GM23338 (cell line): ENCODE measurements around the gene VPS37C. TPM values are rescaled to one million over a fixed set of nuclear protein-coding genes. Genes with fewer than 3 reads are reported as not detected.

Experiments used
- ATAC-seq: fragments of 200-7000 bp; cut with Tn5 transposase; 3 replicates; pipeline ENCODE4 v1.9.1; 2020
- DNase-seq: peaks from one replicate; pipeline ENCODE4 v3.0.0-alpha.2; 2015; ENCODE audit warnings: low spot score
- H2AFZ ChIP-seq: fragments of 200-600 bp; sonication (generic); 2 replicates; pipeline ENCODE4 v1.8.0; 2016; ENCODE audit warnings: antibody characterized with exemption, mild to moderate bottlenecking, moderate library complexity
- H3F3A ChIP-seq: fragments of 200-600 bp; sonication (generic); replicated peaks from 2 replicates; pipeline ENCODE4 v1.8.0; 2017; ENCODE audit warnings: antibody characterized with exemption, mixed run types, low read depth
- H3K27ac ChIP-seq: fragments of 200-600 bp; sonication (generic); 2 replicates; pipeline ENCODE4 v1.6.1; 2016; ENCODE audit warnings: low read depth
- H3K27me3 ChIP-seq: fragments of 200-600 bp; sonication (generic); 2 replicates; pipeline ENCODE4 v1.8.0; 2016; ENCODE audit warnings: mild to moderate bottlenecking, mixed run types, moderate library complexity; ENCODE audit not compliant: insufficient read depth
- H3K36me3 ChIP-seq: fragments of 200-600 bp; sonication (generic); 2 replicates; pipeline ENCODE4 v1.8.0; 2016; ENCODE audit warnings: mild to moderate bottlenecking; ENCODE audit not compliant: insufficient read depth
- H3K4me1 ChIP-seq: fragments of 200-600 bp; sonication (generic); 2 replicates; pipeline ENCODE4 v1.8.0; 2016; ENCODE audit warnings: mild to moderate bottlenecking, moderate library complexity; ENCODE audit not compliant: insufficient read depth
- H3K4me2 ChIP-seq: fragments of 200-600 bp; sonication (generic); 2 replicates; pipeline ENCODE4 v1.7.1; 2017; ENCODE audit warnings: mixed run types
- H3K4me3 ChIP-seq: fragments of 200-600 bp; sonication (generic); 2 replicates; pipeline ENCODE4 v1.6.1; 2016; ENCODE audit warnings: mixed run types
- H3K79me2 ChIP-seq: fragments of 200-600 bp; sonication (generic); replicated peaks from 2 replicates; pipeline ENCODE4 v1.8.0; 2017; ENCODE audit warnings: mild to moderate bottlenecking; ENCODE audit not compliant: insufficient read depth
- H3K9me2 ChIP-seq: fragments of 200-600 bp; sonication (generic); 2 replicates; pipeline ENCODE4 v1.8.0; 2017; ENCODE audit not compliant: insufficient read depth
- H4K20me1 ChIP-seq: fragments of 200-600 bp; sonication (generic); replicated peaks from 2 replicates; pipeline ENCODE4 v1.8.0; 2017; ENCODE audit warnings: mild to moderate bottlenecking; ENCODE audit not compliant: insufficient read depth
- H3K27ac Mint-ChIP-seq: 2 replicates; pipeline ENCODE4 v1.8.0; 2020; ENCODE audit warnings: inconsistent platforms, mild to moderate bottlenecking, moderate library complexity, mixed read lengths
- H3K27me3 Mint-ChIP-seq: 3 replicates; pipeline ENCODE4 v1.8.0; 2022; ENCODE audit warnings: low read depth, mild to moderate bottlenecking, moderate library complexity, mixed read lengths, inconsistent platforms; ENCODE audit not compliant: insufficient read depth, poor library complexity
- H3K36me3 Mint-ChIP-seq: 3 replicates; pipeline ENCODE4 v1.8.0; 2021; ENCODE audit warnings: low read depth, mild to moderate bottlenecking, inconsistent platforms, moderate library complexity, mixed read lengths
- H3K4me1 Mint-ChIP-seq: 3 replicates; pipeline ENCODE4 v1.8.0; 2020; ENCODE audit warnings: mild to moderate bottlenecking, inconsistent platforms, mixed read lengths
- H3K4me3 Mint-ChIP-seq: 3 replicates; pipeline ENCODE4 v1.8.0; 2021; ENCODE audit warnings: moderate library complexity, mild to moderate bottlenecking, inconsistent platforms, mixed read lengths
- H3K9me3 Mint-ChIP-seq: 3 replicates; pipeline ENCODE4 v1.8.0; 2020; ENCODE audit warnings: moderate library complexity, mild to moderate bottlenecking, inconsistent platforms, mixed read lengths
- CREB1 ChIP-seq: fragments of 250-450 bp; sonication (Bioruptor Pico); IDR thresholded peaks from 2 replicates; pipeline ENCODE4 v1.5.0; 2020; ENCODE audit warnings: low read depth, mild to moderate bottlenecking, moderate library complexity
- CTCF ChIP-seq, 2 experiments: fragments of 200-600 bp in 1 of 2; sonication (generic) in 1 of 2; conservative IDR thresholded peaks; 2 replicates each; pipeline versions ENCODE4 v1.5.1 to v1.6.1; 2016 to 2017; ENCODE audit warnings: antibody characterized with exemption in 2 of 2, low read depth in 2 of 2, mild to moderate bottlenecking in 2 of 2, moderate library complexity in 1 of 2
- EZH2 ChIP-seq: fragments of 200-600 bp; sonication (generic); IDR thresholded peaks from one replicate; pipeline ENCODE4 v1.8.0; 2017; ENCODE audit warnings: antibody characterized with exemption, mild to moderate bottlenecking, low read depth; ENCODE audit not compliant: unreplicated experiment
- EZH2phosphoT487 ChIP-seq: fragments of 200-600 bp; sonication (generic); IDR thresholded peaks from one replicate; pipeline ENCODE4 v1.8.1; 2018; ENCODE audit warnings: antibody characterized with exemption; ENCODE audit not compliant: unreplicated experiment
- JUNB ChIP-seq: IDR thresholded peaks from one replicate; pipeline ENCODE4 v1.6.1; 2016; ENCODE audit warnings: antibody characterized with exemption; ENCODE audit not compliant: unreplicated experiment
- POLR2AphosphoS5 ChIP-seq: IDR thresholded peaks from 2 replicates; pipeline ENCODE4 v1.6.1; 2016; ENCODE audit warnings: antibody characterized with exemption, low read depth
- STAT1 ChIP-seq: IDR thresholded peaks from one replicate; pipeline ENCODE4 v1.6.1; 2016; ENCODE audit warnings: antibody characterized with exemption; ENCODE audit not compliant: unreplicated experiment
- ZNF114 ChIP-seq: fragments of 250-450 bp; sonication (Bioruptor Pico); IDR thresholded peaks from 2 replicates; pipeline ENCODE4 v1.5.0; 2020; ENCODE audit warnings: mild to moderate bottlenecking, moderate library complexity
- ZNF331 ChIP-seq: fragments of 250-450 bp; sonication (Bioruptor Pico); IDR thresholded peaks from 2 replicates; pipeline ENCODE4 v1.5.0; 2020; ENCODE audit warnings: low read depth, mild to moderate bottlenecking, moderate library complexity
- ZNF462 ChIP-seq: fragments of 250-450 bp; sonication (Bioruptor Pico); IDR thresholded peaks from 2 replicates; pipeline ENCODE4 v1.5.0; 2020; ENCODE audit warnings: mild to moderate bottlenecking, moderate library complexity
- polyA plus RNA-seq: library from polyadenylated mRNA; unstranded; fragments of >200 nt; fragmentation: Nextera tagmentation; extraction: Ambion mirVana; gene quantifications from 2 replicates; pipeline ENCODE4 v1.2.1, GENCODE V29; 2016
- total RNA-seq: library from RNA; depleted of rRNA; stranded (reverse); fragments of >200 nt; shearing (Covaris generic); gene quantifications from 2 replicates; pipeline ENCODE4 v1.2.3, GENCODE V29; 2014
- TF ChIP-seq, protein P1 (sequence below): IDR thresholded peaks from 2 replicates; pipeline ENCODE4 v1.6.1; 2016; ENCODE audit warnings: antibody characterized with exemption
- TF ChIP-seq, protein P2 (sequence below): IDR thresholded peaks from one replicate; pipeline ENCODE4 v1.6.1; 2018; ENCODE audit warnings: antibody characterized with exemption; ENCODE audit not compliant: unreplicated experiment

VPS37C gene
- total and polyA plus RNA-seq, 2 experiments from 2014 or later: 8.8 to 19.4 TPM

DNA sequence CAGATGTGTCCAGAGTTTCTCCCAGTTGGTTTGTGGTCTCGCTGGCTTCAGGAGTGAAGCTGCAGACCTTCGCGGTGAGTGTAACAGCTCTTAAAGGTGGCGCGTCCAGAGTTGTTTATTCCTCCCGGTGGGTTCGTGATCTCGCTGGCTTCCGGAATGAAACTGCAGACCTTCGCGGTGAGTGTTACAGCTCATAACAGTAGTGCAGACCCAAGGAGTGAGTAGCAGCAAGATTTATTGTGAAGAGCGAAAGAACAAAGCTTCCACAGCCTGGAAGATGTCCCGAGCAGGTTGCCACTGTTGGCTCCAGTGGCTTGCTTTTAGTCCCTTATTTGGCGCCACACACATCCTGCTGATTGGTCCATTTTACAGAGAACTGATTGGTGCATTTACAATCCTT is 40.2 kb upstream of the VPS37C start:
- H3K36me3 Mint-ChIP-seq: no peaks in the 10 kb centered on the region
- H3K27me3 Mint-ChIP-seq: peaks cover 2% of the 10 kb centered on the region
- Histone ChIP-seq H3K4me3 (no peak overlapping the region), H3K27ac (no peak overlapping the region), H3K36me3 (no peaks in the 10 kb centered on the region), H4K20me1 (no peaks in the 10 kb centered on the region), H2AFZ (no peak overlapping the region), H3K79me2 (no peaks in the 10 kb centered on the region), H3F3A (no peaks in the 10 kb centered on the region), H3K27me3 (no peaks in the 10 kb centered on the region), H3K9me2 (no peaks in the 10 kb centered on the region), H3K4me1 (no peaks in the 10 kb centered on the region), H3K4me2 (no peak overlapping the region)
- DNase-seq (no peak), ATAC-seq (no peak)
- H3K27ac Mint-ChIP-seq: no peak overlapping the region
- H3K4me3 Mint-ChIP-seq: no peak overlapping the region
- H3K4me1 Mint-ChIP-seq: peaks cover 8% of the 10 kb centered on the region
- TF ChIP-seq POLR2AphosphoS5 (no peak), CREB1 (no peak), ZNF114 (CRISPR knock-in tag) (no peak), ZNF462 (CRISPR knock-in tag) (no peak), EZH2 (no peak), STAT1 (no peak), EZH2phosphoT487 (no peak), CTCF (conservative IDR thresholded peaks at IDR 0.05; ENCODE audit: low read depth in 2 of 2) (no peak), JUNB (no peak), ZNF331 (CRISPR knock-in tag) (no peak)
- TF ChIP-seq, protein P1, sequence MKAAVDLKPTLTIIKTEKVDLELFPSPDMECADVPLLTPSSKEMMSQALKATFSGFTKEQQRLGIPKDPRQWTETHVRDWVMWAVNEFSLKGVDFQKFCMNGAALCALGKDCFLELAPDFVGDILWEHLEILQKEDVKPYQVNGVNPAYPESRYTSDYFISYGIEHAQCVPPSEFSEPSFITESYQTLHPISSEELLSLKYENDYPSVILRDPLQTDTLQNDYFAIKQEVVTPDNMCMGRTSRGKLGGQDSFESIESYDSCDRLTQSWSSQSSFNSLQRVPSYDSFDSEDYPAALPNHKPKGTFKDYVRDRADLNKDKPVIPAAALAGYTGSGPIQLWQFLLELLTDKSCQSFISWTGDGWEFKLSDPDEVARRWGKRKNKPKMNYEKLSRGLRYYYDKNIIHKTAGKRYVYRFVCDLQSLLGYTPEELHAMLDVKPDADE: no peak
- TF ChIP-seq, protein P2, sequence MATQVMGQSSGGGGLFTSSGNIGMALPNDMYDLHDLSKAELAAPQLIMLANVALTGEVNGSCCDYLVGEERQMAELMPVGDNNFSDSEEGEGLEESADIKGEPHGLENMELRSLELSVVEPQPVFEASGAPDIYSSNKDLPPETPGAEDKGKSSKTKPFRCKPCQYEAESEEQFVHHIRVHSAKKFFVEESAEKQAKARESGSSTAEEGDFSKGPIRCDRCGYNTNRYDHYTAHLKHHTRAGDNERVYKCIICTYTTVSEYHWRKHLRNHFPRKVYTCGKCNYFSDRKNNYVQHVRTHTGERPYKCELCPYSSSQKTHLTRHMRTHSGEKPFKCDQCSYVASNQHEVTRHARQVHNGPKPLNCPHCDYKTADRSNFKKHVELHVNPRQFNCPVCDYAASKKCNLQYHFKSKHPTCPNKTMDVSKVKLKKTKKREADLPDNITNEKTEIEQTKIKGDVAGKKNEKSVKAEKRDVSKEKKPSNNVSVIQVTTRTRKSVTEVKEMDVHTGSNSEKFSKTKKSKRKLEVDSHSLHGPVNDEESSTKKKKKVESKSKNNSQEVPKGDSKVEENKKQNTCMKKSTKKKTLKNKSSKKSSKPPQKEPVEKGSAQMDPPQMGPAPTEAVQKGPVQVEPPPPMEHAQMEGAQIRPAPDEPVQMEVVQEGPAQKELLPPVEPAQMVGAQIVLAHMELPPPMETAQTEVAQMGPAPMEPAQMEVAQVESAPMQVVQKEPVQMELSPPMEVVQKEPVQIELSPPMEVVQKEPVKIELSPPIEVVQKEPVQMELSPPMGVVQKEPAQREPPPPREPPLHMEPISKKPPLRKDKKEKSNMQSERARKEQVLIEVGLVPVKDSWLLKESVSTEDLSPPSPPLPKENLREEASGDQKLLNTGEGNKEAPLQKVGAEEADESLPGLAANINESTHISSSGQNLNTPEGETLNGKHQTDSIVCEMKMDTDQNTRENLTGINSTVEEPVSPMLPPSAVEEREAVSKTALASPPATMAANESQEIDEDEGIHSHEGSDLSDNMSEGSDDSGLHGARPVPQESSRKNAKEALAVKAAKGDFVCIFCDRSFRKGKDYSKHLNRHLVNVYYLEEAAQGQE: no peak
- peaks cover 6% of the 10 kb centered on the region for H3K9me3 Mint-ChIP-seq
